HCT116 (cell line): ENCODE results near the gene SCYGR1. TPM values are rescaled to one million over a fixed set of nuclear protein-coding genes. Genes with fewer than 3 reads are reported as not detected.

Source experiments
- ATAC-seq: fragments of 200-7000 bp; cut with Tn5 transposase; 2 replicates; pipeline ENCODE4 v1.9.1; 2020; ENCODE audit warnings: mild to moderate bottlenecking, moderate library complexity
- BruUV-seq: library from RNA; stranded (reverse); fragments of 400-500 nt; replicated peaks from 2 replicates; lab custom pipeline; 2021; lab: Mats Ljungman, UMichigan
- CTCF ChIA-PET: fragments of 300-600 bp; sonication (Branson Sonifier 250); formaldehyde crosslinking; loops from one replicate; lab custom pipeline; 2021; ENCODE audit warnings: antibody characterized with exemption; lab: Charles Lee
- POLR2A ChIA-PET: fragments of 300-600, 350-600 bp; sonication (Branson Sonifier 250); formaldehyde crosslinking; loops from one replicate; lab custom pipeline; 2021; ENCODE audit warnings: antibody characterized with exemption; lab: Charles Lee
- RAD21 ChIA-PET, 2 experiments: fragments of 300-600 bp; sonication (Branson Sonifier 250); formaldehyde crosslinking; loops; one replicate each; lab custom pipeline; 2023; ENCODE audit warnings: low total read pairs in 2 of 2; ENCODE audit not compliant: uncharacterized antibody in 2 of 2, unreplicated experiment in 2 of 2, low non-redundant PET in 1 of 2; lab: Charles Lee
- DNase-seq: peaks from one replicate; pipeline ENCODE4 v3.0.0-alpha.2; 2010; ENCODE audit warnings: low read depth, low spot score
- H2AFZ ChIP-seq: fragments of 200-600 bp; shearing (Covaris generic), sonication (generic); 2 replicates; pipeline ENCODE4 v1.6.1; 2017; ENCODE audit warnings: low read depth, mixed run types, mixed read lengths, antibody characterized with exemption, low read length; ENCODE audit not compliant: poor library complexity, severe bottlenecking
- H3K27ac ChIP-seq: 2 replicates; pipeline ENCODE4 v1.5.1; 2012; ENCODE audit warnings: low read depth, low read length
- H3K27me3 ChIP-seq: fragments of 200-600 bp; sonication (generic); 2 replicates; pipeline ENCODE4 v1.6.1; 2016; ENCODE audit warnings: mixed run types, low read length, mixed read lengths; ENCODE audit not compliant: insufficient read depth
- H3K36me3 ChIP-seq, 2 experiments: fragments of 200-500 bp in 1 of 2; fragments of 200-600 bp in 1 of 2; sonication (Bioruptor generic) in 1 of 2; sonication (generic) in 1 of 2; 2 replicates each; pipeline versions ENCODE4 v1.5.1 to v1.6.1; 2014 to 2016; ENCODE audit warnings: low read length in 2 of 2, inconsistent platforms in 1 of 2, mixed read lengths in 1 of 2, mixed run types in 1 of 2; ENCODE audit not compliant: insufficient read depth in 2 of 2, control insufficient read depth in 1 of 2
- H3K4me1 ChIP-seq, 2 experiments: fragments of 200-600 bp in 1 of 2; sonication (generic) in 1 of 2; 2 replicates each; pipeline versions ENCODE4 v1.5.1 to v1.6.1; 2012 to 2017; ENCODE audit warnings: low read length in 2 of 2, inconsistent platforms in 1 of 2, mild to moderate bottlenecking in 1 of 2, mixed read lengths in 1 of 2, mixed run types in 1 of 2, moderate library complexity in 1 of 2; ENCODE audit not compliant: insufficient read depth in 2 of 2, control insufficient read depth in 1 of 2
- H3K4me2 ChIP-seq: fragments of 200-600 bp; sonication (generic); 2 replicates; pipeline ENCODE4 v1.6.1; 2017; ENCODE audit warnings: mixed run types, low read length, mixed read lengths
- H3K4me3 ChIP-seq, 2 experiments: fragments of 200-600 bp in 1 of 2; sonication (generic) in 1 of 2; replicated peaks in 1 of 2; 2 replicates each; pipeline ENCODE4 v1.5.1; 2011 to 2016; ENCODE audit warnings: low read length in 2 of 2, control low read depth in 1 of 2, low read depth in 1 of 2, mild to moderate bottlenecking in 1 of 2, mixed read lengths in 1 of 2, mixed run types in 1 of 2
- H3K79me2 ChIP-seq: fragments of 200-600 bp; sonication (generic); 2 replicates; pipeline ENCODE4 v1.6.1; 2017; ENCODE audit warnings: mild to moderate bottlenecking, mixed run types, low read length, moderate library complexity, mixed read lengths; ENCODE audit not compliant: insufficient read depth
- H3K9ac ChIP-seq: fragments of 200-600 bp; sonication (generic); 2 replicates; pipeline ENCODE4 v1.6.1; 2016; ENCODE audit warnings: low read length, mixed read lengths
- H3K9me2 ChIP-seq: fragments of 200-600 bp; sonication (generic), shearing (Covaris generic); 2 replicates; pipeline ENCODE4 v1.6.1; 2017; ENCODE audit warnings: mixed run types, mild to moderate bottlenecking, moderate library complexity; ENCODE audit not compliant: insufficient read depth
- H3K9me3 ChIP-seq, 2 experiments: fragments of 200-500 bp in 1 of 2; fragments of 200-600 bp in 1 of 2; sonication (Bioruptor generic) in 1 of 2; sonication (generic) in 1 of 2; 2 replicates each; pipeline ENCODE4 v1.6.1; 2014 to 2017; ENCODE audit warnings: low read length in 2 of 2, mixed read lengths in 2 of 2, inconsistent platforms in 1 of 2, low read depth in 1 of 2, mild to moderate bottlenecking in 1 of 2, mixed run types in 1 of 2, moderate library complexity in 1 of 2; ENCODE audit not compliant: control insufficient read depth in 1 of 2, insufficient read depth in 1 of 2
- H4K20me1 ChIP-seq: fragments of 200-600 bp; sonication (generic), shearing (Covaris generic); 2 replicates; pipeline ENCODE4 v1.6.1; 2017; ENCODE audit warnings: mixed run types, mild to moderate bottlenecking, moderate library complexity; ENCODE audit not compliant: insufficient read depth
- ATF3 ChIP-seq: IDR thresholded peaks from 2 replicates; pipeline ENCODE4 v1.6.1; 2012
- CBX3 ChIP-seq: IDR thresholded peaks from 2 replicates; pipeline ENCODE4 v1.6.1; 2012; ENCODE audit warnings: low read depth
- CEBPB ChIP-seq: IDR thresholded peaks from 2 replicates; pipeline ENCODE4 v1.6.1; 2012; ENCODE audit warnings: low read depth
- EGR1 ChIP-seq: IDR thresholded peaks from 2 replicates; pipeline ENCODE4 v1.6.1; 2012; ENCODE audit warnings: low read depth
- EZH2 ChIP-seq: fragments of 200-600 bp; sonication (generic); IDR thresholded peaks from 2 replicates; pipeline ENCODE4 v1.6.1; 2017; ENCODE audit warnings: antibody characterized with exemption, mixed run types
- EZH2phosphoT487 ChIP-seq: fragments of 200-600 bp; IDR thresholded peaks from 2 replicates; pipeline ENCODE4 v1.6.1; 2018; ENCODE audit warnings: antibody characterized with exemption, borderline replicate concordance
- JUND ChIP-seq: IDR thresholded peaks from 2 replicates; pipeline ENCODE4 v1.6.1; 2012
- MAX ChIP-seq: IDR thresholded peaks from 2 replicates; pipeline ENCODE4 v1.6.1; 2012
- POLR2A ChIP-seq: IDR thresholded peaks from 2 replicates; pipeline ENCODE4 v1.7.0; 2011; ENCODE audit warnings: borderline replicate concordance; ENCODE audit not compliant: insufficient read depth, insufficient read length; ENCODE audit errors: extremely low read depth
- POLR2AphosphoS5 ChIP-seq: IDR thresholded peaks from 2 replicates; pipeline ENCODE4 v1.6.1; 2011; ENCODE audit warnings: mild to moderate bottlenecking, low read depth, low read length, moderate library complexity
- SP1 ChIP-seq: IDR thresholded peaks from 2 replicates; pipeline ENCODE4 v1.6.1; 2012; ENCODE audit warnings: low read depth
- SRF ChIP-seq: IDR thresholded peaks from 2 replicates; pipeline ENCODE4 v1.6.1; 2012; ENCODE audit warnings: low read depth
- TCF7L2 ChIP-seq: IDR thresholded peaks from 2 replicates; pipeline ENCODE4 v1.7.0; 2011; ENCODE audit warnings: borderline replicate concordance, inconsistent platforms; ENCODE audit not compliant: insufficient read depth, insufficient read length; ENCODE audit errors: extremely low read depth
- YY1 ChIP-seq: IDR thresholded peaks from 2 replicates; pipeline ENCODE4 v1.6.1; 2011; ENCODE audit warnings: low read length, low read depth, moderate library complexity, mild to moderate bottlenecking; ENCODE audit not compliant: insufficient replicate concordance; ENCODE audit errors: extremely low read depth
- ZFX ChIP-seq: fragments of 450-650 bp; IDR thresholded peaks from 2 replicates; pipeline ENCODE4 v1.6.1; 2017
- ZNF274 ChIP-seq: fragments of 200-500 bp; sonication (Bioruptor generic); IDR thresholded peaks from 2 replicates; pipeline ENCODE4 v1.6.1; 2014; ENCODE audit warnings: mild to moderate bottlenecking, low read depth, low read length, inconsistent platforms
- intact Hi-C: fragments of 100-400 bp; cut with micrococcal nuclease; formaldehyde crosslinking; loops from 2 replicates; pipeline ENCODE4 v1.10.0; 2022
- total RNA-seq: library from RNA; stranded (reverse); gene quantifications from one replicate; pipeline ENCODE4 v1.2.1, GENCODE V29; 2021; ENCODE audit not compliant: unreplicated experiment
- TF ChIP-seq, protein P1 (sequence below): IDR thresholded peaks from 2 replicates; pipeline ENCODE4 v1.6.1; 2011; ENCODE audit warnings: mild to moderate bottlenecking, low read length, moderate library complexity; ENCODE audit not compliant: insufficient replicate concordance; ENCODE audit errors: extremely low read depth

SCYGR1 gene
- total RNA-seq, 1 experiment from 2014 or later, result not detected

- TF ChIP-seq ZNF274, result no peak
- TF ChIP-seq YY1, result no peak
- TF ChIP-seq, all 23 proteins: peak for 0
These were observed 43.5 kb downstream of the SCYGR1 start (continued) for GRCh38 chr2:227344231-227344630.

DNA sequence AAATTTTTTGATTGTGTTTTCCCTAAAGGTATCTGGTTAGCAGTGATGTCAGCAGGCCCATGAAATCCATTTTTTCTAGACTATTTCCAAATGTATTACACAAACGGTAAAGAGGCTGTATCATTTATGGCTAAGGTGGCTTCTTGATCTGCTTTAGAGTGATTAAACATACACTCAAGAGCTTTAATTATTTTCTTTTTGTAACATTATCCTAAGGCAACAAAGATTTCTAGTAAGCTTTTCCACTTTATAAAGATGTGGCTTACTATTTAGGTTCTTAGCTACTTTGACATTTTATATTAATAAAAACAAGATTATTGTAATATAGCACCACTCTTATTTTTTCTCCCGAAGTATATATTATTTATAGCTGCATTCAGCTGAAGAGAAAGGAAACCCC lies 46.2 kb downstream of the SCYGR1 start:
- no TSS peak for BruUV-seq
- Histone ChIP-seq H3K36me3 (peaks cover 14 to 18% of the 10 kb centered on the region in 2 experiments; a peak in 3 of 4 replicates), H3K27me3 (no peaks in the 10 kb centered on the region), H3K27ac (no peak overlapping the region), H3K79me2 (no peaks in the 10 kb centered on the region)
- intact Hi-C loops, result loop anchor here (10.0 kb wide), 1 partner anchor 207 kb away; no protein-coding TSS in a partner anchor
- TF ChIP-seq EZH2phosphoT487, result no peak
- TF ChIP-seq, all 23 proteins: peak for 0
- Histone ChIP-seq H4K20me1 (no peaks in the 10 kb centered on the region), H3K4me1 (no peaks in the 10 kb centered on the region), H2AFZ (no peak overlapping the region), H3K9me2 (no peaks in the 10 kb centered on the region), H3K9me3 (no peaks in the 10 kb centered on the region), H3K4me3 (no peak overlapping the region), H3K4me2 (no peak overlapping the region), H3K9ac (no peak overlapping the region)
- ATAC-seq (no peak), DNase-seq (no peak)
- CTCF ChIA-PET, result no interaction called here
- POLR2A ChIA-PET, result no interaction called here
- RAD21 ChIA-PET, result no interaction called here

DNA sequence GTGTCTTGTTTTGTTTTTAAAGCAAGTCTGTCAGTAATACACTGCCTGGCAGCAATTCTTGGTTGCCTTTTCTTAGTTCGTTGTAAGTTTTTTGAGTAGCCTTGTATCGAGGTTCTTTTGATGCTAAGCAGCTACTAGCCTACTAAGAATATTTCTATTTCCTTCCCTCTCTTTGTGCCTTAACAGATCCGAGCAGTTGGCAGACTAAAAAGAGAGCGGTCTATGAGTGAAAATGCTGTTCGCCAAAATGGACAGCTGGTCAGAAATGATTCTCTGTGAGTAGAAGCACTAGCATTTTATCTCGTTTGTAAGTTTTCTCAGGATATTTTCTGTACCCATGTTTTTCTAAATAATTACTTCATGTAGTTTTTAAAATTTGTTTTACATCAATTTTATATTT lies 47.6 kb downstream of the SCYGR1 start:
- Histone ChIP-seq H3K9ac (no peak overlapping the region), H3K4me2 (no peak overlapping the region), H4K20me1 (no peaks in the 10 kb centered on the region), H3K79me2 (no peaks in the 10 kb centered on the region), H3K9me3 (no peaks in the 10 kb centered on the region), H3K36me3 (peaks cover 10 to 20% of the 10 kb centered on the region in 2 experiments), H3K9me2 (no peaks in the 10 kb centered on the region), H3K4me3 (no peak overlapping the region), H3K4me1 (no peaks in the 10 kb centered on the region), H3K27ac (no peak overlapping the region), H2AFZ (no peak overlapping the region), H3K27me3 (no peaks in the 10 kb centered on the region)
- RAD21 ChIA-PET, result no interaction called here
- BruUV-seq, result no TSS peak
- intact Hi-C loops, result loop anchor here (10.0 kb wide), 1 partner anchor 205 kb away; no protein-coding TSS in a partner anchor
- ATAC-seq (no peak), DNase-seq (no peak)
- CTCF ChIA-PET, result interaction anchor here (1.1 kb wide), 1 partner anchor 102 kb away, joined by 3 read pairs; no protein-coding TSS in a partner anchor
- no peak for TF ChIP-seq ATF3
- no peak for TF ChIP-seq SRF
- TF ChIP-seq POLR2A, result no peak
- no peak for TF ChIP-seq CEBPB
- TF ChIP-seq ZFX, result no peak
- TF ChIP-seq SP1, result no peak
- TF ChIP-seq YY1, result no peak
- TF ChIP-seq, protein P1, sequence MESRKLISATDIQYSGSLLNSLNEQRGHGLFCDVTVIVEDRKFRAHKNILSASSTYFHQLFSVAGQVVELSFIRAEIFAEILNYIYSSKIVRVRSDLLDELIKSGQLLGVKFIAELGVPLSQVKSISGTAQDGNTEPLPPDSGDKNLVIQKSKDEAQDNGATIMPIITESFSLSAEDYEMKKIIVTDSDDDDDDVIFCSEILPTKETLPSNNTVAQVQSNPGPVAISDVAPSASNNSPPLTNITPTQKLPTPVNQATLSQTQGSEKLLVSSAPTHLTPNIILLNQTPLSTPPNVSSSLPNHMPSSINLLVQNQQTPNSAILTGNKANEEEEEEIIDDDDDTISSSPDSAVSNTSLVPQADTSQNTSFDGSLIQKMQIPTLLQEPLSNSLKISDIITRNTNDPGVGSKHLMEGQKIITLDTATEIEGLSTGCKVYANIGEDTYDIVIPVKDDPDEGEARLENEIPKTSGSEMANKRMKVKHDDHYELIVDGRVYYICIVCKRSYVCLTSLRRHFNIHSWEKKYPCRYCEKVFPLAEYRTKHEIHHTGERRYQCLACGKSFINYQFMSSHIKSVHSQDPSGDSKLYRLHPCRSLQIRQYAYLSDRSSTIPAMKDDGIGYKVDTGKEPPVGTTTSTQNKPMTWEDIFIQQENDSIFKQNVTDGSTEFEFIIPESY, result no peak
- no peak for TF ChIP-seq MAX
- TF ChIP-seq EGR1, result no peak
- no peak for TF ChIP-seq EZH2phosphoT487
- no peak for TF ChIP-seq CBX3
- TF ChIP-seq EZH2, result no peak
- no peak for TF ChIP-seq TCF7L2
- no peak for TF ChIP-seq POLR2AphosphoS5
- no peak for TF ChIP-seq JUND
- no peak for TF ChIP-seq ZNF274
- POLR2A ChIA-PET, result no interaction called here
